ENCODE results near the gene SPPL3.
"Not testable (repeated sequence)": the region's sequence is repeated elsewhere in the genome, so short reads cannot be mapped to it uniquely, and the experiment has no call there.

Gene SPPL3

GRCh38 chr12:120799243-120800045, 104.7 kb downstream of the SPPL3 start:
- ChIA-PET POLR2A (ENCODE audit: low non-redundant PET) (no interaction called here), CTCF (interaction anchor here (0.6 kb wide), 2 partner anchors 175 to 770 kb away, joined by 3 to 5 read pairs; no protein-coding TSS in a partner anchor)
- no peak for DNase-seq (ENCODE audit: low spot score)
- TF ChIP-seq, protein P1, sequence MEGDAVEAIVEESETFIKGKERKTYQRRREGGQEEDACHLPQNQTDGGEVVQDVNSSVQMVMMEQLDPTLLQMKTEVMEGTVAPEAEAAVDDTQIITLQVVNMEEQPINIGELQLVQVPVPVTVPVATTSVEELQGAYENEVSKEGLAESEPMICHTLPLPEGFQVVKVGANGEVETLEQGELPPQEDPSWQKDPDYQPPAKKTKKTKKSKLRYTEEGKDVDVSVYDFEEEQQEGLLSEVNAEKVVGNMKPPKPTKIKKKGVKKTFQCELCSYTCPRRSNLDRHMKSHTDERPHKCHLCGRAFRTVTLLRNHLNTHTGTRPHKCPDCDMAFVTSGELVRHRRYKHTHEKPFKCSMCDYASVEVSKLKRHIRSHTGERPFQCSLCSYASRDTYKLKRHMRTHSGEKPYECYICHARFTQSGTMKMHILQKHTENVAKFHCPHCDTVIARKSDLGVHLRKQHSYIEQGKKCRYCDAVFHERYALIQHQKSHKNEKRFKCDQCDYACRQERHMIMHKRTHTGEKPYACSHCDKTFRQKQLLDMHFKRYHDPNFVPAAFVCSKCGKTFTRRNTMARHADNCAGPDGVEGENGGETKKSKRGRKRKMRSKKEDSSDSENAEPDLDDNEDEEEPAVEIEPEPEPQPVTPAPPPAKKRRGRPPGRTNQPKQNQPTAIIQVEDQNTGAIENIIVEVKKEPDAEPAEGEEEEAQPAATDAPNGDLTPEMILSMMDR (conservative IDR thresholded peaks at IDR 0.05; ENCODE audit: low read depth) = no peak
- H3K27ac ChIP-seq = no peak overlapping the region

DNA sequence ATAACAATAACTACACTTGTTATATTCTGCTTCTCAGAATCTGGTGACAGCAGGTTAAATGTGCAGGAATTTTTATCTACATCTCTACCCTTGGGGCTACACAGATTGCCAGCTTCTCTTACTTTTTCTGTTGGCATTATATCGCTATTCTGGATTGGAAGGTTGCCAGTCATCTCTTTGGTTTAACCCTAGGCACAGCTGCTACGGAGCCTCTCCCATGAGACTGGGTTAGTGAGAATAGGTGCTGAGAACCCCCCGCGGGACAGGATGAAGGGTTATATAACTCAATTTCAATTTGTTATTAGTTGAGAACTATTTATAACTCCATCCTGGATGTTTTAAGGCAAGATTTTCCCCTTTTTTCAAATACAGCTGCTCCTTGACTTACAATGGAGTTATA, 105.5 kb downstream of the SPPL3 start:
- no peak for DNase-seq (ENCODE audit: low spot score)
- POLR2A ChIA-PET (ENCODE audit: low non-redundant PET) = no interaction called here
- TF ChIP-seq, protein P1 (conservative IDR thresholded peaks at IDR 0.05; ENCODE audit: low read depth) = no peak
- CTCF ChIA-PET = no interaction called here
- no peak overlapping the region for H3K27ac ChIP-seq

- TF ChIP-seq, protein P1 (conservative IDR thresholded peaks at IDR 0.05; ENCODE audit: low read depth) = no peak
- no peak for DNase-seq (ENCODE audit: low spot score)
- POLR2A ChIA-PET (ENCODE audit: low non-redundant PET) = no interaction called here
- H3K27ac ChIP-seq = no peak overlapping the region
- CTCF ChIA-PET = no interaction called here
Observed at GRCh38 chr12:120797677-120798642, 106.2 kb downstream of the SPPL3 start.

GRCh38 chr12:120795441-120796178, 108.5 kb downstream of the SPPL3 start:
- DNase-seq (ENCODE audit: low spot score) = no peak
- CTCF ChIA-PET = interaction anchor here (0.6 to 0.7 kb wide), 2 partner anchors 61 to 808 kb away, joined by 4 to 5 read pairs; no protein-coding TSS in a partner anchor
- H3K27ac ChIP-seq = no peak overlapping the region
- TF ChIP-seq, protein P1 (conservative IDR thresholded peaks at IDR 0.05; ENCODE audit: low read depth) = no peak
- POLR2A ChIA-PET (ENCODE audit: low non-redundant PET) = no interaction called here

DNA sequence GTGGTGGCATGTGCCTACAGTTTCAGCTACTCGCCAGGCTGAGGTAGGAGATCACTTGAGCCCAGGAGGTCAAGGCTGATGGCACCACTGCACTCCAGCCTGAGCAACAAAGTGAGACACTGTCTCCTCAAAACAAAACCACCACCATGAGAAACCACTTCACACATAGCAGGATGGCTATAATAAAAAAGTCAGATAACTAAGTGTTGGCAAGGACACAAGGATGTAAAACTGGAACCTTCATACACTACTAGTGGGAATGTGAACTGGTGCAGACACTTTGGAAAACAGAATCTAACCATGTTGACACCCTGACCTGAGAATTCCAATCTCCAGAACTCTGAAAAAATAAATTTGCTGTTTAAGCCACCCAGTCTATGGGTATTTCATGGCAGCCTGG, 110.8 kb downstream of the SPPL3 start:
- TF ChIP-seq, protein P1 (conservative IDR thresholded peaks at IDR 0.05; ENCODE audit: low read depth) = no peak
- POLR2A ChIA-PET (ENCODE audit: low non-redundant PET) = no interaction called here
- no peak for DNase-seq (ENCODE audit: low spot score)
- CTCF ChIA-PET = interaction anchor here (0.6 kb wide), 1 partner anchor 13 kb away, joined by 3 read pairs; no protein-coding TSS in a partner anchor
- no peak overlapping the region for H3K27ac ChIP-seq

GRCh38 chr12:120792456-120792855, 111.7 kb downstream of the SPPL3 start:
- H3K27ac ChIP-seq; CTCF ChIA-PET; POLR2A ChIA-PET (ENCODE audit: low non-redundant PET); DNase-seq (ENCODE audit: low spot score): not testable (repeated sequence)

Measured in RWPE1 (cell line).